ENCODE data around the gene COPG2.

DNA sequence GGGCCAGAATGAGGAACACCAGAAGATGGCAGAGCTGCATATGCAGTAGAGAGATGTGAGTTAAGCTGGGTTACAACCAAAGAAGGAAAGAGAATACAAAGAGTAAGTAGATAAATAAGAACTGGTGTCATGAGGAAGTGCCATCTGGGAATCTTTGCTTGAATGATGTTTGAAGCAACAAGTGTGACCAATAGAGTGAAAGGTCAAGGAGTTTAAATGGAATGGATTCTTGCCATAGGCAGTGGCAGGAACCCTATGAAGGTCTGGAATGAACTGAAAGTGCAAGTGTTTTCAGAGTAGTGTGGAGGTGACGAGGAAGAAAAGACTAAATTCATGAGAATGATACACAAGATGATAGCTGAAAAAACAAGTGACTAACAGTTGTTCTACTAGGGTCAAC lies 155.1 kb downstream of the COPG2 start:
- TF ChIP-seq, protein P1, sequence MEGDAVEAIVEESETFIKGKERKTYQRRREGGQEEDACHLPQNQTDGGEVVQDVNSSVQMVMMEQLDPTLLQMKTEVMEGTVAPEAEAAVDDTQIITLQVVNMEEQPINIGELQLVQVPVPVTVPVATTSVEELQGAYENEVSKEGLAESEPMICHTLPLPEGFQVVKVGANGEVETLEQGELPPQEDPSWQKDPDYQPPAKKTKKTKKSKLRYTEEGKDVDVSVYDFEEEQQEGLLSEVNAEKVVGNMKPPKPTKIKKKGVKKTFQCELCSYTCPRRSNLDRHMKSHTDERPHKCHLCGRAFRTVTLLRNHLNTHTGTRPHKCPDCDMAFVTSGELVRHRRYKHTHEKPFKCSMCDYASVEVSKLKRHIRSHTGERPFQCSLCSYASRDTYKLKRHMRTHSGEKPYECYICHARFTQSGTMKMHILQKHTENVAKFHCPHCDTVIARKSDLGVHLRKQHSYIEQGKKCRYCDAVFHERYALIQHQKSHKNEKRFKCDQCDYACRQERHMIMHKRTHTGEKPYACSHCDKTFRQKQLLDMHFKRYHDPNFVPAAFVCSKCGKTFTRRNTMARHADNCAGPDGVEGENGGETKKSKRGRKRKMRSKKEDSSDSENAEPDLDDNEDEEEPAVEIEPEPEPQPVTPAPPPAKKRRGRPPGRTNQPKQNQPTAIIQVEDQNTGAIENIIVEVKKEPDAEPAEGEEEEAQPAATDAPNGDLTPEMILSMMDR (IDR thresholded peaks at IDR 0.05) = no peak
- TF ChIP-seq POLR2A (IDR thresholded peaks at IDR 0.05) = no peak
